T1000 (cell line): ENCODE results near the gene KRT76.
A peak's percentile ranks its signal among the peaks of the same experiment; 100 is the strongest.
"Not testable (repeated sequence)": the region's sequence is repeated elsewhere in the genome, so short reads cannot be mapped to it uniquely, and the experiment has no call there.

Source experiments
- DNase-seq: peaks from one replicate; lab custom pipeline; 2025; ENCODE audit warnings: mixed read lengths; lab: John Stamatoyannopoulos, UW

Gene KRT76

GRCh38 chr12:52759695-52760094 lies 17.4 kb downstream of the KRT76 start:
- DNase-seq = no peak

GRCh38 chr12:52759218-52759617 lies 17.9 kb downstream of the KRT76 start:
- no peak for DNase-seq

- DNase-seq = no peak
These were observed 19.5 kb downstream of the KRT76 start for GRCh38 chr12:52757449-52758176.

- no peak for DNase-seq
These were observed 20.7 kb downstream of the KRT76 start for GRCh38 chr12:52756281-52756960.

- no peak for DNase-seq
These were observed 21.6 kb downstream of the KRT76 start for GRCh38 chr12:52755533-52755932.

- no peak for DNase-seq
These were observed 23.0 kb downstream of the KRT76 start for GRCh38 chr12:52754135-52754534.

GRCh38 chr12:52753283-52753682 lies 23.9 kb downstream of the KRT76 start:
- DNase-seq = no peak

GRCh38 chr12:52752516-52752915 lies 24.6 kb downstream of the KRT76 start:
- DNase-seq = no peak

- DNase-seq = no peak
These were observed 25.4 kb downstream of the KRT76 start for GRCh38 chr12:52751795-52752194.

GRCh38 chr12:52750532-52750931 lies 26.6 kb downstream of the KRT76 start:
- DNase-seq = not testable (repeated sequence)

GRCh38 chr12:52749827-52750226 lies 27.3 kb downstream of the KRT76 start:
- no peak for DNase-seq

- no peak for DNase-seq
These were observed 28.6 kb downstream of the KRT76 start for GRCh38 chr12:52748578-52748977.

- no peak for DNase-seq
These were observed 31.6 kb downstream of the KRT76 start for GRCh38 chr12:52745554-52745953.

- no peak for DNase-seq
These were observed 32.5 kb downstream of the KRT76 start for GRCh38 chr12:52744493-52745156.

- no peak for DNase-seq
These were observed 34.2 kb downstream of the KRT76 start for GRCh38 chr12:52742822-52743457.

- no peak for DNase-seq
These were observed 35.0 kb downstream of the KRT76 start for GRCh38 chr12:52742196-52742580.

- DNase-seq = peak; percentile 30
These were observed 35.6 kb downstream of the KRT76 start for GRCh38 chr12:52741375-52742195.

GRCh38 chr12:52740584-52740983 lies 36.6 kb downstream of the KRT76 start:
- DNase-seq = no peak

- no peak for DNase-seq
These were observed 37.2 kb downstream of the KRT76 start for GRCh38 chr12:52739963-52740362.

- no peak for DNase-seq
These were observed 41.1 kb downstream of the KRT76 start for GRCh38 chr12:52735816-52736632.

- no peak for DNase-seq
These were observed 42.0 kb downstream of the KRT76 start for GRCh38 chr12:52735106-52735505.
